CD14-positive monocyte (primary cell): Measurements from ENCODE around the gene CCDC82. TPM values are rescaled to one million over a fixed set of nuclear protein-coding genes. Genes with fewer than 3 reads are reported as not detected.

ENCODE experiments used
- DNase-seq, 3 donors: peaks; one replicate each; pipeline ENCODE4 v3.0.0-alpha.2; 2011 to 2022
- H2AFZ ChIP-seq: 2 replicates; pipeline ENCODE4 v1.6.0; 2012; ENCODE audit warnings: mild to moderate bottlenecking, low read depth, low read length, inconsistent platforms; ENCODE audit not compliant: insufficient read depth, poor library complexity, severe bottlenecking
- H3K27ac ChIP-seq, 2 donors: 1 replicate in 1 of 2; 2 replicates in 1 of 2; pipeline ENCODE4 v1.5.1; 2012 to 2013; ENCODE audit warnings: low read length in 2 of 2, control low read depth in 1 of 2, inconsistent platforms in 1 of 2, low read depth in 1 of 2, mild to moderate bottlenecking in 1 of 2
- H3K27me3 ChIP-seq, 2 donors: one replicate each; pipeline versions ENCODE4 v1.6.0 to v1.6.1; 2011 to 2013; ENCODE audit warnings: low read length in 2 of 2; ENCODE audit not compliant: control insufficient read depth in 2 of 2, insufficient read depth in 2 of 2
- H3K36me3 ChIP-seq, 2 donors: replicated peaks in 1 of 2; 1 replicate in 1 of 2; 2 replicates in 1 of 2; pipeline versions ENCODE4 v1.5.1 to v1.6.1; 2012 to 2013; ENCODE audit warnings: low read length in 2 of 2, control low read depth in 1 of 2, inconsistent platforms in 1 of 2, mild to moderate bottlenecking in 1 of 2; ENCODE audit not compliant: insufficient read depth in 2 of 2, control insufficient read depth in 1 of 2
- H3K4me1 ChIP-seq, 2 donors: 1 replicate in 1 of 2; 2 replicates in 1 of 2; pipeline versions ENCODE4 v1.5.1 to v1.6.1; 2012 to 2013; ENCODE audit warnings: low read length in 2 of 2, control low read depth in 1 of 2, inconsistent platforms in 1 of 2, mild to moderate bottlenecking in 1 of 2, moderate library complexity in 1 of 2; ENCODE audit not compliant: insufficient read depth in 2 of 2, control insufficient read depth in 1 of 2
- H3K4me2 ChIP-seq: replicated peaks from 2 replicates; pipeline ENCODE3; 2012; ENCODE audit warnings: low read length, moderate library complexity, mild to moderate bottlenecking; ENCODE audit not compliant: poor library complexity, severe bottlenecking; ENCODE audit errors: extremely low read depth
- H3K4me3 ChIP-seq, 3 experiments: fragments of 200-600 bp in 1 of 3; sonication (generic) in 1 of 3; replicated peaks in 1 of 3; 1 replicate in 2 of 3; 2 replicates in 1 of 3; pipeline ENCODE4 v1.5.1; 2011 to 2013; ENCODE audit warnings: low read length in 3 of 3, mild to moderate bottlenecking in 3 of 3, control low read depth in 2 of 3, low read depth in 2 of 3, inconsistent platforms in 1 of 3, moderate library complexity in 1 of 3
- H3K79me2 ChIP-seq: 2 replicates; pipeline ENCODE4 v1.6.0; 2012; ENCODE audit warnings: mild to moderate bottlenecking, control low read depth, inconsistent platforms, low read length, moderate library complexity; ENCODE audit not compliant: insufficient read depth
- H3K9ac ChIP-seq: 2 replicates; pipeline ENCODE4 v1.6.0; 2017; ENCODE audit warnings: low read length, mild to moderate bottlenecking; ENCODE audit not compliant: insufficient read depth, poor library complexity, severe bottlenecking
- H3K9me3 ChIP-seq, 2 donors: replicated peaks in 1 of 2; 1 replicate in 1 of 2; 2 replicates in 1 of 2; pipeline versions ENCODE4 v1.5.1 to v1.6.1; 2012 to 2013; ENCODE audit warnings: low read length in 2 of 2, control low read depth in 1 of 2; ENCODE audit not compliant: control insufficient read depth in 1 of 2, insufficient read depth in 1 of 2
- H4K20me1 ChIP-seq: 2 replicates; pipeline ENCODE4 v1.6.0; 2012; ENCODE audit warnings: mild to moderate bottlenecking, low read length, control low read depth, moderate library complexity; ENCODE audit not compliant: insufficient read depth
- H3K27ac Mint-ChIP-seq, 7 donors: one replicate each; pipeline ENCODE4 v1.8.0; 2020; ENCODE audit warnings: mild to moderate bottlenecking in 7 of 7, mixed read lengths in 7 of 7, moderate library complexity in 6 of 7, inconsistent platforms in 2 of 7
- H3K27me3 Mint-ChIP-seq, 3 donors: one replicate each; pipeline ENCODE4 v1.8.0; 2021 to 2022; ENCODE audit warnings: low read depth in 3 of 3, mild to moderate bottlenecking in 3 of 3, mixed read lengths in 3 of 3, moderate library complexity in 3 of 3, inconsistent platforms in 1 of 3
- H3K36me3 Mint-ChIP-seq, 2 donors: one replicate each; pipeline ENCODE4 v1.8.0; 2020; ENCODE audit warnings: mixed read lengths in 2 of 2, inconsistent platforms in 1 of 2, mild to moderate bottlenecking in 1 of 2
- H3K4me1 Mint-ChIP-seq: one replicate; pipeline ENCODE4 v1.8.0; 2020; ENCODE audit warnings: mild to moderate bottlenecking, mixed read lengths
- H3K4me3 Mint-ChIP-seq, 2 donors: one replicate each; pipeline ENCODE4 v1.8.0; 2020; ENCODE audit warnings: mild to moderate bottlenecking in 2 of 2, mixed read lengths in 2 of 2, moderate library complexity in 1 of 2
- H3K9me3 Mint-ChIP-seq, 7 donors: one replicate each; pipeline ENCODE4 v1.8.0; 2020 to 2022; ENCODE audit warnings: mixed read lengths in 7 of 7, mild to moderate bottlenecking in 6 of 7, moderate library complexity in 6 of 7, inconsistent platforms in 2 of 7
- CTCF ChIP-seq: fragments of 200-600 bp; IDR thresholded peaks from one replicate; pipeline ENCODE4 v1.8.0; 2022; ENCODE audit warnings: antibody characterized with exemption, mild to moderate bottlenecking
- WGBS: methylation state at CpG from one replicate; pipeline ENCODE4 v1.1.5; 2013; ENCODE audit warnings: missing lambda C conversion rate; ENCODE audit not compliant: insufficient coverage; 5-methylcytosine and 5-hydroxymethylcytosine counted together
- intact Hi-C, 2 donors: fragments of 100-400 bp; cut with micrococcal nuclease; formaldehyde crosslinking; loops; one replicate each; pipeline versions ENCODE4 v1.15.0 to v1.15.1; 2023
- polyA plus RNA-seq, 3 donors: library from polyadenylated mRNA; depleted of rRNA in 1 of 3; unstranded in 2 of 3; stranded (reverse) in 1 of 3; fragments of 300-500 nt in 2 of 3; fragments of >200 nt in 1 of 3; fragmentation: Illumina TruSeq in 2 of 3; gene quantifications; 1 replicate in 2 of 3; 2 replicates in 1 of 3; pipeline ENCODE4 v1.2.3, GENCODE V29; 2012 to 2021

The CCDC82 gene
- polyA plus RNA-seq, 3 donors, result 10.7 to 18.2 (median 12.2) TPM

GRCh38 chr11:96365493-96365892, 24.2 kb downstream of the CCDC82 start:
- no peak overlapping the region for H2AFZ ChIP-seq
- H3K79me2 ChIP-seq, result no peaks in the 10 kb centered on the region
- no peaks in the 10 kb centered on the region for H3K27me3 ChIP-seq
- TF ChIP-seq CTCF, result no peak
- no peak overlapping the region for H3K27ac Mint-ChIP-seq
- peaks cover 0 to 6% of the 10 kb centered on the region in 2 donors for H3K9me3 ChIP-seq
- peaks cover 28 to 65% of the 10 kb centered on the region in 2 donors for H3K36me3 ChIP-seq
- no peak overlapping the region for H3K4me3 Mint-ChIP-seq
- peaks cover 0 to 18% (median 7%) of the 10 kb centered on the region in 7 donors for H3K9me3 Mint-ChIP-seq
- no peak overlapping the region for H3K27ac ChIP-seq
- no peak overlapping the region for H3K4me3 ChIP-seq
- peaks cover 7% of the 10 kb centered on the region for H3K4me1 Mint-ChIP-seq
- no peak overlapping the region for H3K9ac ChIP-seq
- no peaks in the 10 kb centered on the region for H3K27me3 Mint-ChIP-seq
- intact Hi-C loops, result no loop called here
- peaks cover 3 to 9% of the 10 kb centered on the region in 2 donors for H3K4me1 ChIP-seq
- H3K36me3 Mint-ChIP-seq, result peaks cover 30 to 45% of the 10 kb centered on the region in 2 donors
- WGBS, result no CpG with 5 or more reads among the region's 1 CpG
- no peak for DNase-seq
- H4K20me1 ChIP-seq, result no peaks in the 10 kb centered on the region
- H3K4me2 ChIP-seq, result no peak overlapping the region

GRCh38 chr11:96361778-96362177, 27.9 kb downstream of the CCDC82 start:
- Histone ChIP-seq H4K20me1 (no peaks in the 10 kb centered on the region), H3K27me3 (no peaks in the 10 kb centered on the region), H3K79me2 (no peaks in the 10 kb centered on the region), H3K4me2 (no peak overlapping the region), H3K9ac (no peak overlapping the region), H3K36me3 (peaks cover 43 to 71% of the 10 kb centered on the region in 2 donors), H3K27ac (no peak overlapping the region), H3K4me1 (no peaks in the 10 kb centered on the region), H3K4me3 (no peak overlapping the region), H3K9me3 (no peaks in the 10 kb centered on the region), H2AFZ (no peak overlapping the region)
- WGBS, result 100% methylated on average over 1 of the region's 2 CpGs
- Mint-ChIP-seq H3K36me3 (peaks cover 40 to 48% of the 10 kb centered on the region in 2 donors), H3K4me1 (no peaks in the 10 kb centered on the region), H3K27me3 (no peaks in the 10 kb centered on the region), H3K27ac (no peak overlapping the region), H3K9me3 (no peaks in the 10 kb centered on the region), H3K4me3 (no peak overlapping the region)
- intact Hi-C loops, result no loop called here
- DNase-seq, result no peak
- TF ChIP-seq CTCF, result no peak
